Measurements from ENCODE around the gene SEPTIN11.

The SEPTIN11 gene

GRCh38 chr4:76949276-76950051 lies at the start of gene SEPTIN11:
Gene SEPTIN11 (plus strand): TSS chr4:76949752. CDS start chr4:76949904, 152 bp downstream.
- DNase-seq: peak; percentile 47 to 70

GRCh38 chr4:76902233-76902890 lies 47.2 kb upstream of the SEPTIN11 start:
- DNase-seq: no peak

GRCh38 chr4:76904646-76905190 lies 44.8 kb upstream of the SEPTIN11 start:
- DNase-seq: no peak

GRCh38 chr4:76905521-76905920 lies 44.0 kb upstream of the SEPTIN11 start:
- DNase-seq: no peak

GRCh38 chr4:76909711-76910110 lies 39.8 kb upstream of the SEPTIN11 start:
- DNase-seq: no peak

GRCh38 chr4:76920715-76921114 lies 28.8 kb upstream of the SEPTIN11 start:
- DNase-seq: no peak

GRCh38 chr4:76923619-76924357 lies 25.8 kb upstream of the SEPTIN11 start:
- no peak for DNase-seq

GRCh38 chr4:76926841-76927240 lies 22.7 kb upstream of the SEPTIN11 start:
- no peak for DNase-seq

GRCh38 chr4:76930685-76931084 lies 18.9 kb upstream of the SEPTIN11 start:
- DNase-seq: no peak

GRCh38 chr4:76931087-76931486 lies 18.5 kb upstream of the SEPTIN11 start:
- no peak for DNase-seq

GRCh38 chr4:76931576-76932276 lies 17.8 kb upstream of the SEPTIN11 start:
- DNase-seq: no peak

- no peak for DNase-seq
Measured at GRCh38 chr4:76939184-76939583, 10.4 kb upstream of the SEPTIN11 start.

GRCh38 chr4:76943129-76943620 lies 6.4 kb upstream of the SEPTIN11 start:
- no peak for DNase-seq

GRCh38 chr4:76943790-76944189 lies 5.8 kb upstream of the SEPTIN11 start:
- DNase-seq: no peak

GRCh38 chr4:76947369-76947768 lies 2.2 kb upstream of the SEPTIN11 start:
- no peak for DNase-seq

GRCh38 chr4:76948443-76949275 lies 893 bp upstream of the SEPTIN11 start:
- no peak for DNase-seq

GRCh38 chr4:76950052-76950955 lies 752 bp downstream of the SEPTIN11 start:
- peak in 1 of 2 experiments; percentile 9 for DNase-seq

GRCh38 chr4:76950956-76951671 lies 1.6 kb downstream of the SEPTIN11 start:
- DNase-seq: peak; percentile 9 to 11

GRCh38 chr4:76951672-76952010 lies 2.1 kb downstream of the SEPTIN11 start:
- no peak for DNase-seq

GRCh38 chr4:76952071-76952470 lies 2.5 kb downstream of the SEPTIN11 start:
- DNase-seq: no peak

All from NCI-H2081 (cell line).